PFSK-1 (cell line): Measurements from ENCODE around the gene CPNE9.

ENCODE experiments used
- FOXP2 ChIP-seq: optimal IDR thresholded peaks from 2 replicates; pipeline ENCODE3; 2011; ENCODE audit warnings: borderline replicate concordance, control low read depth, inconsistent platforms; ENCODE audit not compliant: insufficient read depth; ENCODE audit errors: extremely low read length, extremely low read depth
- POLR2AphosphoS5 ChIP-seq: IDR thresholded peaks from 2 replicates; pipeline ENCODE4 v1.6.1; 2012; ENCODE audit warnings: low read depth, mild to moderate bottlenecking, control low read depth, low read length, moderate library complexity
- SIN3A ChIP-seq: IDR thresholded peaks from 2 replicates; pipeline ENCODE4 v1.6.1; 2012; ENCODE audit warnings: mild to moderate bottlenecking, low read length, moderate library complexity, borderline replicate concordance; ENCODE audit not compliant: insufficient read depth
- TAF1 ChIP-seq: IDR thresholded peaks from 2 replicates; pipeline ENCODE4 v1.6.1; 2012; ENCODE audit warnings: low read length, control low read depth, borderline replicate concordance; ENCODE audit not compliant: insufficient read depth
- TF ChIP-seq, protein P1 (sequence below), 2 experiments: IDR thresholded peaks; 2 replicates each; pipeline versions ENCODE4 v1.6.1 to v1.8.0; 2011 to 2012; ENCODE audit warnings: low read depth in 2 of 2, low read length in 2 of 2, control low read depth in 1 of 2, inconsistent platforms in 1 of 2, mild to moderate bottlenecking in 1 of 2, moderate library complexity in 1 of 2; ENCODE audit not compliant: insufficient read depth in 1 of 2

CPNE9 gene

GRCh38 chr3:9704347-9705322, 1.0 kb downstream of the CPNE9 start:
- TF ChIP-seq TAF1 (no peak), POLR2AphosphoS5 (no peak), FOXP2 (no peak)
- TF ChIP-seq, protein P1, sequence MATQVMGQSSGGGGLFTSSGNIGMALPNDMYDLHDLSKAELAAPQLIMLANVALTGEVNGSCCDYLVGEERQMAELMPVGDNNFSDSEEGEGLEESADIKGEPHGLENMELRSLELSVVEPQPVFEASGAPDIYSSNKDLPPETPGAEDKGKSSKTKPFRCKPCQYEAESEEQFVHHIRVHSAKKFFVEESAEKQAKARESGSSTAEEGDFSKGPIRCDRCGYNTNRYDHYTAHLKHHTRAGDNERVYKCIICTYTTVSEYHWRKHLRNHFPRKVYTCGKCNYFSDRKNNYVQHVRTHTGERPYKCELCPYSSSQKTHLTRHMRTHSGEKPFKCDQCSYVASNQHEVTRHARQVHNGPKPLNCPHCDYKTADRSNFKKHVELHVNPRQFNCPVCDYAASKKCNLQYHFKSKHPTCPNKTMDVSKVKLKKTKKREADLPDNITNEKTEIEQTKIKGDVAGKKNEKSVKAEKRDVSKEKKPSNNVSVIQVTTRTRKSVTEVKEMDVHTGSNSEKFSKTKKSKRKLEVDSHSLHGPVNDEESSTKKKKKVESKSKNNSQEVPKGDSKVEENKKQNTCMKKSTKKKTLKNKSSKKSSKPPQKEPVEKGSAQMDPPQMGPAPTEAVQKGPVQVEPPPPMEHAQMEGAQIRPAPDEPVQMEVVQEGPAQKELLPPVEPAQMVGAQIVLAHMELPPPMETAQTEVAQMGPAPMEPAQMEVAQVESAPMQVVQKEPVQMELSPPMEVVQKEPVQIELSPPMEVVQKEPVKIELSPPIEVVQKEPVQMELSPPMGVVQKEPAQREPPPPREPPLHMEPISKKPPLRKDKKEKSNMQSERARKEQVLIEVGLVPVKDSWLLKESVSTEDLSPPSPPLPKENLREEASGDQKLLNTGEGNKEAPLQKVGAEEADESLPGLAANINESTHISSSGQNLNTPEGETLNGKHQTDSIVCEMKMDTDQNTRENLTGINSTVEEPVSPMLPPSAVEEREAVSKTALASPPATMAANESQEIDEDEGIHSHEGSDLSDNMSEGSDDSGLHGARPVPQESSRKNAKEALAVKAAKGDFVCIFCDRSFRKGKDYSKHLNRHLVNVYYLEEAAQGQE (IDR thresholded peaks at IDR 0.05; ENCODE audit: insufficient read depth in 1 of 2, low read depth in 2 of 2, low read length in 2 of 2), result peak; percentile 93 to 96

- TF ChIP-seq POLR2AphosphoS5 (no peak), FOXP2 (no peak), SIN3A (no peak), TAF1 (no peak)
- TF ChIP-seq, protein P1 (IDR thresholded peaks at IDR 0.05; ENCODE audit: insufficient read depth in 1 of 2, low read depth in 2 of 2, low read length in 2 of 2), result no peak
Observed at GRCh38 chr3:9710174-9710739, 6.6 kb downstream of the CPNE9 start.

GRCh38 chr3:9712415-9712814, 8.8 kb downstream of the CPNE9 start:
- TF ChIP-seq TAF1 (no peak), POLR2AphosphoS5 (no peak), FOXP2 (no peak), SIN3A (no peak)
- TF ChIP-seq, protein P1 (IDR thresholded peaks at IDR 0.05; ENCODE audit: insufficient read depth in 1 of 2, low read depth in 2 of 2, low read length in 2 of 2), result no peak

DNA sequence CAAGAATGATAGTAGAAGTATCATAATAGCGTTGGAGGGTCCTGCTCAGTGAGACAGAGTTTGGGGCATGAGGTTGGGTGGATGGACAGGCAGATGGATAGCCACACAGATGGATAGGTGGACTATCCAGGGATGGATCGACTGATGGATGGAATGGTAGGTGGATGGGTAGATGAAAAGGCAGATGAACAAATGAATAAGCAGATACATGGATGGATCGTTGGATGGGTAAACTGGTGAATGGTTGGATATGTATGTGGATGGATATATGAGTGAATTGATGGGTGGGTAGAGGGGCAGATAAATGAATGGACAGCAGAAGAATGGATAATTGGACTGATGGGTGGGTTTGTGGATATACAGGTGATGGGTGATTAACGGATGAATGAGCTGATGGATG, 9.5 kb downstream of the CPNE9 start:
- TF ChIP-seq TAF1 (no peak), POLR2AphosphoS5 (no peak), SIN3A (no peak), FOXP2 (no peak)
- TF ChIP-seq, protein P1 (IDR thresholded peaks at IDR 0.05; ENCODE audit: insufficient read depth in 1 of 2, low read depth in 2 of 2, low read length in 2 of 2), result no peak
